Medulla oblongata (tissue), 1 donor: ENCODE measurements around the gene PTPRN.
"Not testable (repeated sequence)": the region's sequence is repeated elsewhere in the genome, so short reads cannot be mapped to it uniquely, and the experiment has no call there.

Experiments
- DNase-seq: peaks from one replicate; pipeline ENCODE4 v3.0.0-alpha.2; 2015; ENCODE audit errors: extremely low spot score

PTPRN gene

GRCh38 chr2:219309278-219309677 lies at the start of gene PTPRN:
Gene PTPRN, minus strand, starts transcription at chr2:219309401. Its CDS starts 69 bp downstream, at chr2:219309332.
- no peak for DNase-seq

GRCh38 chr2:219358170-219359075 lies 49.2 kb upstream of the PTPRN start:
- DNase-seq = no peak

- DNase-seq = no peak
Measured at GRCh38 chr2:219356834-219357233, 47.6 kb upstream of the PTPRN start.

- no peak for DNase-seq
Measured at GRCh38 chr2:219354582-219354981, 45.4 kb upstream of the PTPRN start.

- DNase-seq = no peak
Measured at GRCh38 chr2:219353129-219353528, 43.9 kb upstream of the PTPRN start.

GRCh38 chr2:219352448-219353023 lies 43.3 kb upstream of the PTPRN start:
- DNase-seq = peak; percentile 81

GRCh38 chr2:219350710-219351221 lies 41.6 kb upstream of the PTPRN start:
- DNase-seq = no peak

GRCh38 chr2:219350215-219350614 lies 41.0 kb upstream of the PTPRN start:
- DNase-seq = no peak

GRCh38 chr2:219344751-219345430 lies 35.7 kb upstream of the PTPRN start:
- peak; percentile 91 for DNase-seq

- DNase-seq = no peak
Measured at GRCh38 chr2:219335373-219335786, 26.2 kb upstream of the PTPRN start.

GRCh38 chr2:219334076-219334475 lies 24.9 kb upstream of the PTPRN start:
- no peak for DNase-seq

GRCh38 chr2:219332542-219332941 lies 23.3 kb upstream of the PTPRN start, which contains the start of gene RESP18:
Gene RESP18, minus strand, starts transcription at chr2:219332744.
- no peak for DNase-seq

- DNase-seq = no peak
Measured at GRCh38 chr2:219331560-219332213, 22.5 kb upstream of the PTPRN start.

- no peak for DNase-seq
Measured at GRCh38 chr2:219327719-219328118, 18.5 kb upstream of the PTPRN start.

GRCh38 chr2:219325657-219326315 lies 16.6 kb upstream of the PTPRN start:
- no peak for DNase-seq

GRCh38 chr2:219325136-219325535 lies 15.9 kb upstream of the PTPRN start:
- DNase-seq = no peak

GRCh38 chr2:219323434-219323833 lies 14.2 kb upstream of the PTPRN start:
- DNase-seq = no peak

GRCh38 chr2:219314804-219315468 lies 5.7 kb upstream of the PTPRN start:
- no peak for DNase-seq

GRCh38 chr2:219312683-219313263 lies 3.6 kb upstream of the PTPRN start:
- DNase-seq = not testable (repeated sequence)
